Breast epithelium (tissue), 3 donors: ENCODE results near the gene KCMF1.

Source experiments
- CTCF ChIP-seq, 3 donors: fragments of 450-650 bp; IDR thresholded peaks; one replicate each; pipeline ENCODE4 v1.5.1; 2016 to 2017; ENCODE audit warnings: antibody characterized with exemption in 3 of 3, mild to moderate bottlenecking in 3 of 3, moderate library complexity in 3 of 3
- POLR2A ChIP-seq: fragments of 450-650 bp; IDR thresholded peaks from one replicate; pipeline ENCODE4 v1.6.1; 2016; ENCODE audit warnings: antibody characterized with exemption, mild to moderate bottlenecking, moderate library complexity
- POLR2AphosphoS5 ChIP-seq, 3 donors: sonication (generic); formaldehyde crosslinking; IDR thresholded peaks; one replicate each; pipeline ENCODE4 v1.6.1; 2017; ENCODE audit warnings: antibody characterized with exemption in 3 of 3

GRCh38 chr2:85033388-85033787, 62.4 kb downstream of the KCMF1 start:
- TF ChIP-seq POLR2A (no peak), CTCF (IDR thresholded peaks at IDR 0.05) (no peak), POLR2AphosphoS5 (IDR thresholded peaks at IDR 0.05) (no peak)
